NB4 (cell line): ENCODE measurements around the gene TMEM184B.

Experiments used
- DNase-seq: peaks from one replicate; pipeline ENCODE4 v3.0.0; 2010; ENCODE audit warnings: low read depth
- H3K4me3 ChIP-seq: one replicate; pipeline ENCODE4 v1.5.1; 2011; ENCODE audit warnings: mild to moderate bottlenecking, low read depth, low read length, moderate library complexity
- CTCF ChIP-seq: IDR thresholded peaks from one replicate; pipeline ENCODE4 v1.5.1; 2012; ENCODE audit warnings: low read depth, low read length
- MAX ChIP-seq: IDR thresholded peaks from 2 replicates; pipeline ENCODE4 v1.6.1; 2011; ENCODE audit warnings: low read depth, low read length
- MYC ChIP-seq: IDR thresholded peaks from 2 replicates; pipeline ENCODE4 v1.6.1; 2011; ENCODE audit warnings: low read depth, low read length
- POLR2A ChIP-seq: IDR thresholded peaks from 2 replicates; pipeline ENCODE4 v1.6.1; 2011; ENCODE audit warnings: mild to moderate bottlenecking; ENCODE audit not compliant: insufficient read length; ENCODE audit errors: extremely low read depth

Gene TMEM184B

GRCh38 chr22:38233427-38233826, 39.4 kb downstream of the TMEM184B start:
- no peak for DNase-seq
- no peak overlapping the region for H3K4me3 ChIP-seq
- TF ChIP-seq POLR2A = no peak
- TF ChIP-seq MAX = no peak
- no peak for TF ChIP-seq CTCF
- TF ChIP-seq MYC = no peak

- TF ChIP-seq MYC (no peak), CTCF (no peak), POLR2A (no peak), MAX (no peak)
- no peak for DNase-seq
Observed at GRCh38 chr22:38232196-38232595, 40.6 kb downstream of the TMEM184B start.

GRCh38 chr22:38230916-38231315, 41.9 kb downstream of the TMEM184B start:
- no peak for TF ChIP-seq MAX
- TF ChIP-seq MYC = no peak
- no peak for TF ChIP-seq CTCF
- TF ChIP-seq POLR2A = no peak
- no peak for DNase-seq
- H3K4me3 ChIP-seq = no peak overlapping the region

More at GRCh38 chr22:38232196-38232595, 40.6 kb downstream of the TMEM184B start:
- H3K4me3 ChIP-seq = no peak overlapping the region

GRCh38 chr22:38230108-38230825, 42.5 kb downstream of the TMEM184B start:
- no peak overlapping the region for H3K4me3 ChIP-seq
- peak; percentile 56 for DNase-seq
- TF ChIP-seq POLR2A (no peak), MAX (no peak), CTCF (peak; percentile 46)

- no peak overlapping the region for H3K4me3 ChIP-seq
- TF ChIP-seq MAX (no peak), POLR2A (no peak), CTCF (no peak), MYC (no peak)
- no peak for DNase-seq
Observed at GRCh38 chr22:38228873-38229740, 43.7 kb downstream of the TMEM184B start.
